Thyroid gland (tissue), 4 donors: Measurements from ENCODE around the gene TPSB2.

Experiments
- POLR2A ChIP-seq, 2 donors: fragments of 450-650 bp; IDR thresholded peaks; one replicate each; pipeline ENCODE4 v1.6.1; 2017; ENCODE audit warnings: antibody characterized with exemption in 2 of 2, mild to moderate bottlenecking in 2 of 2, moderate library complexity in 1 of 2
- TF ChIP-seq, protein P1 (sequence below), 6 experiments: fragments of 200-600 bp in 3 of 6; fragments of 450-650 bp in 3 of 6; sonication (generic) in 3 of 6; IDR thresholded peaks; one replicate each; pipeline ENCODE4 v1.5.1; 2016 to 2019; ENCODE audit warnings: antibody characterized with exemption in 6 of 6, mild to moderate bottlenecking in 2 of 6, inconsistent platforms in 1 of 6, moderate library complexity in 1 of 6

- TF ChIP-seq, protein P1, sequence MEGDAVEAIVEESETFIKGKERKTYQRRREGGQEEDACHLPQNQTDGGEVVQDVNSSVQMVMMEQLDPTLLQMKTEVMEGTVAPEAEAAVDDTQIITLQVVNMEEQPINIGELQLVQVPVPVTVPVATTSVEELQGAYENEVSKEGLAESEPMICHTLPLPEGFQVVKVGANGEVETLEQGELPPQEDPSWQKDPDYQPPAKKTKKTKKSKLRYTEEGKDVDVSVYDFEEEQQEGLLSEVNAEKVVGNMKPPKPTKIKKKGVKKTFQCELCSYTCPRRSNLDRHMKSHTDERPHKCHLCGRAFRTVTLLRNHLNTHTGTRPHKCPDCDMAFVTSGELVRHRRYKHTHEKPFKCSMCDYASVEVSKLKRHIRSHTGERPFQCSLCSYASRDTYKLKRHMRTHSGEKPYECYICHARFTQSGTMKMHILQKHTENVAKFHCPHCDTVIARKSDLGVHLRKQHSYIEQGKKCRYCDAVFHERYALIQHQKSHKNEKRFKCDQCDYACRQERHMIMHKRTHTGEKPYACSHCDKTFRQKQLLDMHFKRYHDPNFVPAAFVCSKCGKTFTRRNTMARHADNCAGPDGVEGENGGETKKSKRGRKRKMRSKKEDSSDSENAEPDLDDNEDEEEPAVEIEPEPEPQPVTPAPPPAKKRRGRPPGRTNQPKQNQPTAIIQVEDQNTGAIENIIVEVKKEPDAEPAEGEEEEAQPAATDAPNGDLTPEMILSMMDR (IDR thresholded peaks at IDR 0.05), result no peak
- no peak for TF ChIP-seq POLR2A (IDR thresholded peaks at IDR 0.05)
Measured at GRCh38 chr16:1200014-1200627, 29.9 kb downstream of the TPSB2 start.
